HCT116 (cell line): ENCODE results near the gene MARCHF3.

Experiments used
- CEBPB ChIP-seq: IDR thresholded peaks from 2 replicates; pipeline ENCODE4 v1.6.1; 2012; ENCODE audit warnings: low read depth
- CTCF ChIP-seq, 3 experiments: fragments of 200-600 bp in 1 of 3; sonication (generic) in 1 of 3; IDR thresholded peaks in 2 of 3; conservative IDR thresholded peaks in 1 of 3; 2 replicates each; pipeline ENCODE4 v1.5.1; 2012 to 2017; ENCODE audit warnings: low read depth in 2 of 3, low read length in 2 of 3, antibody characterized with exemption in 1 of 3, borderline replicate concordance in 1 of 3, control low read depth in 1 of 3, mild to moderate bottlenecking in 1 of 3, mixed read lengths in 1 of 3, mixed run types in 1 of 3, moderate library complexity in 1 of 3; ENCODE audit not compliant: insufficient read depth in 1 of 3
- ELF1 ChIP-seq: IDR thresholded peaks from 2 replicates; pipeline ENCODE4 v1.6.1; 2012; ENCODE audit warnings: low read depth, borderline replicate concordance
- EZH2 ChIP-seq: fragments of 200-600 bp; sonication (generic); IDR thresholded peaks from 2 replicates; pipeline ENCODE4 v1.6.1; 2017; ENCODE audit warnings: antibody characterized with exemption, mixed run types
- EZH2phosphoT487 ChIP-seq: fragments of 200-600 bp; IDR thresholded peaks from 2 replicates; pipeline ENCODE4 v1.6.1; 2018; ENCODE audit warnings: antibody characterized with exemption, borderline replicate concordance
- POLR2A ChIP-seq: IDR thresholded peaks from 2 replicates; pipeline ENCODE4 v1.7.0; 2011; ENCODE audit warnings: borderline replicate concordance; ENCODE audit not compliant: insufficient read depth, insufficient read length; ENCODE audit errors: extremely low read depth
- REST ChIP-seq: IDR thresholded peaks from 2 replicates; pipeline ENCODE4 v1.6.1; 2012; ENCODE audit warnings: low read depth
- SIN3A ChIP-seq: IDR thresholded peaks from 2 replicates; pipeline ENCODE4 v1.6.1; 2012; ENCODE audit warnings: low read depth
- SP1 ChIP-seq: IDR thresholded peaks from 2 replicates; pipeline ENCODE4 v1.6.1; 2012; ENCODE audit warnings: low read depth
- SRF ChIP-seq: IDR thresholded peaks from 2 replicates; pipeline ENCODE4 v1.6.1; 2012; ENCODE audit warnings: low read depth
- TCF7L2 ChIP-seq: IDR thresholded peaks from 2 replicates; pipeline ENCODE4 v1.7.0; 2011; ENCODE audit warnings: borderline replicate concordance, inconsistent platforms; ENCODE audit not compliant: insufficient read depth, insufficient read length; ENCODE audit errors: extremely low read depth
- YY1 ChIP-seq: IDR thresholded peaks from 2 replicates; pipeline ENCODE4 v1.6.1; 2011; ENCODE audit warnings: low read length, low read depth, moderate library complexity, mild to moderate bottlenecking; ENCODE audit not compliant: insufficient replicate concordance; ENCODE audit errors: extremely low read depth
- ZBTB33 ChIP-seq: IDR thresholded peaks from 2 replicates; pipeline ENCODE4 v1.6.1; 2011; ENCODE audit warnings: mild to moderate bottlenecking, low read length, moderate library complexity; ENCODE audit not compliant: insufficient replicate concordance; ENCODE audit errors: extremely low read depth
- ZNF274 ChIP-seq: fragments of 200-500 bp; sonication (Bioruptor generic); IDR thresholded peaks from 2 replicates; pipeline ENCODE4 v1.6.1; 2014; ENCODE audit warnings: mild to moderate bottlenecking, low read depth, low read length, inconsistent platforms

- TF ChIP-seq ZNF274 (no peak), SP1 (no peak), CTCF (IDR thresholded peaks at IDR 0.05 in 2 of 3, conservative IDR thresholded peaks at IDR 0.05 in 1 of 3; ENCODE audit: borderline replicate concordance in 1 of 3, insufficient read depth in 1 of 3, low read depth in 2 of 3, low read length in 2 of 3) (no peak), ELF1 (no peak), EZH2 (no peak), SIN3A (no peak), REST (no peak), POLR2A (no peak), YY1 (no peak), CEBPB (no peak), SRF (no peak), ZBTB33 (no peak), EZH2phosphoT487 (no peak), TCF7L2 (no peak)
Observed at GRCh38 chr5:126994485-126994884, 35.9 kb downstream of the MARCHF3 start.
